ENCODE measurements around the gene KRTAP4-8. TPM values are rescaled to one million over a fixed set of nuclear protein-coding genes. Genes with fewer than 3 reads are reported as not detected.

The KRTAP4-8 gene
- total and polyA plus RNA-seq, 2 donors (not counting 1 experiment from before 2014, with no cell fraction given): not detected

- H4K20me1 ChIP-seq (ENCODE audit: control insufficient read depth, insufficient read depth, low read length, poor library complexity, severe bottlenecking): no peaks in the 10 kb centered on the region
- no peaks in the 10 kb centered on the region for H3K4me1 ChIP-seq (ENCODE audit: control insufficient read depth in 2 of 2, insufficient read depth in 2 of 2, low read length in 2 of 2)
- H3K27ac Mint-ChIP-seq: no peak overlapping the region
- H3K27me3 Mint-ChIP-seq: peaks cover 12% of the 10 kb centered on the region
- CTCF ChIA-PET: no interaction called here
- POLR2A ChIA-PET: no interaction called here
- intact Hi-C loops (cut with micrococcal nuclease): no loop called here
- H3K27me3 ChIP-seq (replicated peaks in 1 of 4; ENCODE audit: control extremely low read depth in 1 of 4, control insufficient read depth in 3 of 4, insufficient read depth in 4 of 4, low read length in 3 of 4): no peaks in the 10 kb centered on the region
- no peaks in the 10 kb centered on the region for H3K9me3 ChIP-seq (ENCODE audit: control extremely low read depth in 1 of 3, control insufficient read depth in 2 of 3, insufficient read depth in 1 of 3, low read length in 2 of 3)
- TF ChIP-seq EZH2 (IDR thresholded peaks at IDR 0.05; ENCODE audit: borderline replicate concordance, insufficient read depth, low read depth, low read length, poor library complexity, severe bottlenecking): no peak
- TF ChIP-seq, protein P1, sequence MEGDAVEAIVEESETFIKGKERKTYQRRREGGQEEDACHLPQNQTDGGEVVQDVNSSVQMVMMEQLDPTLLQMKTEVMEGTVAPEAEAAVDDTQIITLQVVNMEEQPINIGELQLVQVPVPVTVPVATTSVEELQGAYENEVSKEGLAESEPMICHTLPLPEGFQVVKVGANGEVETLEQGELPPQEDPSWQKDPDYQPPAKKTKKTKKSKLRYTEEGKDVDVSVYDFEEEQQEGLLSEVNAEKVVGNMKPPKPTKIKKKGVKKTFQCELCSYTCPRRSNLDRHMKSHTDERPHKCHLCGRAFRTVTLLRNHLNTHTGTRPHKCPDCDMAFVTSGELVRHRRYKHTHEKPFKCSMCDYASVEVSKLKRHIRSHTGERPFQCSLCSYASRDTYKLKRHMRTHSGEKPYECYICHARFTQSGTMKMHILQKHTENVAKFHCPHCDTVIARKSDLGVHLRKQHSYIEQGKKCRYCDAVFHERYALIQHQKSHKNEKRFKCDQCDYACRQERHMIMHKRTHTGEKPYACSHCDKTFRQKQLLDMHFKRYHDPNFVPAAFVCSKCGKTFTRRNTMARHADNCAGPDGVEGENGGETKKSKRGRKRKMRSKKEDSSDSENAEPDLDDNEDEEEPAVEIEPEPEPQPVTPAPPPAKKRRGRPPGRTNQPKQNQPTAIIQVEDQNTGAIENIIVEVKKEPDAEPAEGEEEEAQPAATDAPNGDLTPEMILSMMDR (IDR thresholded peaks at IDR 0.05): no peak
- no peak overlapping the region for H3K4me3 Mint-ChIP-seq
- H3K79me2 ChIP-seq (ENCODE audit: control insufficient read depth, insufficient read depth, low read length): no peaks in the 10 kb centered on the region
- DNase-seq (no peak), ATAC-seq (ENCODE audit: low read depth) (no peak)
- WGBS (ENCODE audit: insufficient coverage): 100% methylated on average over 1 of the region's 3 CpGs
- H3K4me3 ChIP-seq (ENCODE audit: control extremely low read depth in 1 of 5, extremely low read depth in 1 of 5, insufficient read depth in 1 of 5, low read depth in 2 of 5, low read length in 4 of 5): no peak overlapping the region
- no peaks in the 10 kb centered on the region for H3K9me3 Mint-ChIP-seq (ENCODE audit: insufficient read depth)
- no peak overlapping the region for H3K9ac ChIP-seq (ENCODE audit: low read length)
- no peak overlapping the region for H3K27ac ChIP-seq (ENCODE audit: low read length in 2 of 2)
- H3K36me3 ChIP-seq (replicated peaks in 1 of 2; ENCODE audit: control extremely low read depth in 1 of 2, control insufficient read depth in 1 of 2, extremely low read depth in 1 of 2, insufficient read depth in 2 of 2, low read length in 1 of 2): no peaks in the 10 kb centered on the region
- H3K4me1 Mint-ChIP-seq: no peaks in the 10 kb centered on the region
- no peak overlapping the region for H3K4me2 ChIP-seq (replicated peaks; ENCODE audit: low read depth, low read length, poor library complexity, severe bottlenecking)
- no peak overlapping the region for H2AFZ ChIP-seq (ENCODE audit: insufficient read depth, low read depth, low read length, poor library complexity, severe bottlenecking)
These were observed 28.9 kb downstream of the KRTAP4-8 start for GRCh38 chr17:41069031-41069430.

- H3K27me3 Mint-ChIP-seq: peaks cover 14% of the 10 kb centered on the region
- ATAC-seq (ENCODE audit: low read depth) (no peak), DNase-seq (no peak)
- H3K9me3 ChIP-seq (ENCODE audit: control extremely low read depth in 1 of 3, control insufficient read depth in 2 of 3, insufficient read depth in 1 of 3, low read length in 2 of 3): no peaks in the 10 kb centered on the region
- peaks cover 0 to 4% (median 0%) of the 10 kb centered on the region in 4 experiments for H3K27me3 ChIP-seq (replicated peaks in 1 of 4; ENCODE audit: control extremely low read depth in 1 of 4, control insufficient read depth in 3 of 4, insufficient read depth in 4 of 4, low read length in 3 of 4)
- no peak overlapping the region for H3K9ac ChIP-seq (ENCODE audit: low read length)
- H2AFZ ChIP-seq (ENCODE audit: insufficient read depth, low read depth, low read length, poor library complexity, severe bottlenecking): no peak overlapping the region
- ChIA-PET POLR2A (no interaction called here), CTCF (no interaction called here)
- H3K27ac ChIP-seq (ENCODE audit: low read length in 2 of 2): no peak overlapping the region
- H3K9me3 Mint-ChIP-seq (ENCODE audit: insufficient read depth): no peaks in the 10 kb centered on the region
- intact Hi-C loops (cut with micrococcal nuclease): no loop called here
- H3K4me3 Mint-ChIP-seq: no peak overlapping the region
- no peak overlapping the region for H3K4me3 ChIP-seq (ENCODE audit: control extremely low read depth in 1 of 5, extremely low read depth in 1 of 5, insufficient read depth in 1 of 5, low read depth in 2 of 5, low read length in 4 of 5)
- no peaks in the 10 kb centered on the region for H3K4me1 ChIP-seq (ENCODE audit: control insufficient read depth in 2 of 2, insufficient read depth in 2 of 2, low read length in 2 of 2)
- no peaks in the 10 kb centered on the region for H3K36me3 ChIP-seq (replicated peaks in 1 of 2; ENCODE audit: control extremely low read depth in 1 of 2, control insufficient read depth in 1 of 2, extremely low read depth in 1 of 2, insufficient read depth in 2 of 2, low read length in 1 of 2)
- no peaks in the 10 kb centered on the region for H4K20me1 ChIP-seq (ENCODE audit: control insufficient read depth, insufficient read depth, low read length, poor library complexity, severe bottlenecking)
- H3K79me2 ChIP-seq (ENCODE audit: control insufficient read depth, insufficient read depth, low read length): no peaks in the 10 kb centered on the region
- no peak overlapping the region for H3K4me2 ChIP-seq (replicated peaks; ENCODE audit: low read depth, low read length, poor library complexity, severe bottlenecking)
- H3K27ac Mint-ChIP-seq: no peak overlapping the region
- no peak for TF ChIP-seq EZH2 (IDR thresholded peaks at IDR 0.05; ENCODE audit: borderline replicate concordance, insufficient read depth, low read depth, low read length, poor library complexity, severe bottlenecking)
- TF ChIP-seq, protein P1 (IDR thresholded peaks at IDR 0.05): no peak
- no peaks in the 10 kb centered on the region for H3K4me1 Mint-ChIP-seq
These were observed 30.7 kb downstream of the KRTAP4-8 start for GRCh38 chr17:41067281-41067680.
